Caco-2 (cell line): ENCODE results near the gene ZNF302. TPM values are rescaled to one million over a fixed set of nuclear protein-coding genes. Genes with fewer than 3 reads are reported as not detected.

Source experiments
- BruUV-seq: library from RNA; stranded (reverse); fragments of 400-500 nt; replicated peaks from 2 replicates; lab custom pipeline; 2021; lab: Mats Ljungman, UMichigan
- CTCF ChIA-PET: fragments of 300-600 bp; sonication (Branson Sonifier 250); formaldehyde crosslinking; loops from one replicate; lab custom pipeline; 2022; ENCODE audit warnings: antibody characterized with exemption; lab: Charles Lee
- POLR2A ChIA-PET: fragments of 300-600 bp; sonication (Branson Sonifier 250); formaldehyde crosslinking; loops from one replicate; lab custom pipeline; 2022; ENCODE audit warnings: antibody characterized with exemption; lab: Charles Lee
- DNase-seq, 2 experiments: peaks; one replicate each; pipeline versions ENCODE4 v3.0.0 to v3.0.0-alpha.2; 2020 to 2022
- H3K27me3 ChIP-seq: replicated peaks from 2 replicates; pipeline ENCODE4 v1.6.0; 2011; ENCODE audit warnings: low read length; ENCODE audit not compliant: control insufficient read depth, insufficient read depth
- H3K36me3 ChIP-seq: 2 replicates; pipeline ENCODE4 v1.5.1; 2011; ENCODE audit warnings: low read length; ENCODE audit not compliant: control insufficient read depth, insufficient read depth
- H3K4me1 ChIP-seq: fragments of 250-450 bp; sonication (Bioruptor Pico); 2 replicates; pipeline ENCODE4 v1.5.1; 2020; ENCODE audit warnings: mild to moderate bottlenecking
- H3K4me3 ChIP-seq: 2 replicates; pipeline ENCODE4 v1.5.1; 2011; ENCODE audit warnings: low read depth, mild to moderate bottlenecking, control low read depth, low read length
- H3K9me3 ChIP-seq: fragments of 250-450 bp; sonication (Bioruptor Pico); 2 replicates; pipeline ENCODE4 v1.5.1; 2020; ENCODE audit warnings: mild to moderate bottlenecking, moderate library complexity
- H3K27ac Mint-ChIP-seq: one replicate; pipeline ENCODE4 v1.8.0; 2022; ENCODE audit warnings: mixed read lengths; ENCODE audit not compliant: unreplicated experiment
- H3K27me3 Mint-ChIP-seq: one replicate; pipeline ENCODE4 v1.8.0; 2022; ENCODE audit warnings: mixed read lengths; ENCODE audit not compliant: insufficient read depth, unreplicated experiment
- H3K36me3 Mint-ChIP-seq: one replicate; pipeline ENCODE4 v1.8.0; 2022; ENCODE audit warnings: mild to moderate bottlenecking, mixed read lengths; ENCODE audit not compliant: insufficient read depth, unreplicated experiment
- H3K4me1 Mint-ChIP-seq: one replicate; pipeline ENCODE4 v1.8.0; 2022; ENCODE audit warnings: low read depth, mixed read lengths; ENCODE audit not compliant: unreplicated experiment
- H3K4me3 Mint-ChIP-seq: one replicate; pipeline ENCODE4 v1.8.0; 2022; ENCODE audit warnings: mild to moderate bottlenecking, moderate library complexity, mixed read lengths; ENCODE audit not compliant: unreplicated experiment
- H3K9me3 Mint-ChIP-seq: one replicate; pipeline ENCODE4 v1.8.0; 2022; ENCODE audit warnings: mixed read lengths; ENCODE audit not compliant: unreplicated experiment
- CTCF ChIP-seq, 2 experiments: fragments of 200-600 bp in 1 of 2; IDR thresholded peaks; 1 replicate in 1 of 2; 2 replicates in 1 of 2; pipeline versions ENCODE4 v1.5.1 to v1.8.0; 2011 to 2022; ENCODE audit warnings: antibody characterized with exemption in 1 of 2, control low read depth in 1 of 2, inconsistent platforms in 1 of 2, low read depth in 1 of 2, low read length in 1 of 2, mild to moderate bottlenecking in 1 of 2, moderate library complexity in 1 of 2; ENCODE audit not compliant: insufficient read depth in 1 of 2, severe bottlenecking in 1 of 2, unreplicated experiment in 1 of 2
- intact Hi-C: fragments of 100-400 bp; cut with micrococcal nuclease; formaldehyde crosslinking; loops from one replicate; pipeline ENCODE4 v1.10.0; 2022; ENCODE audit not compliant: unreplicated experiment
- total RNA-seq: library from RNA; stranded (reverse); gene quantifications from 2 replicates; pipeline ENCODE4 v1.2.3, GENCODE V29; 2022

Gene ZNF302
- total RNA-seq, 1 experiment from 2014 or later = 30.1 TPM

DNA sequence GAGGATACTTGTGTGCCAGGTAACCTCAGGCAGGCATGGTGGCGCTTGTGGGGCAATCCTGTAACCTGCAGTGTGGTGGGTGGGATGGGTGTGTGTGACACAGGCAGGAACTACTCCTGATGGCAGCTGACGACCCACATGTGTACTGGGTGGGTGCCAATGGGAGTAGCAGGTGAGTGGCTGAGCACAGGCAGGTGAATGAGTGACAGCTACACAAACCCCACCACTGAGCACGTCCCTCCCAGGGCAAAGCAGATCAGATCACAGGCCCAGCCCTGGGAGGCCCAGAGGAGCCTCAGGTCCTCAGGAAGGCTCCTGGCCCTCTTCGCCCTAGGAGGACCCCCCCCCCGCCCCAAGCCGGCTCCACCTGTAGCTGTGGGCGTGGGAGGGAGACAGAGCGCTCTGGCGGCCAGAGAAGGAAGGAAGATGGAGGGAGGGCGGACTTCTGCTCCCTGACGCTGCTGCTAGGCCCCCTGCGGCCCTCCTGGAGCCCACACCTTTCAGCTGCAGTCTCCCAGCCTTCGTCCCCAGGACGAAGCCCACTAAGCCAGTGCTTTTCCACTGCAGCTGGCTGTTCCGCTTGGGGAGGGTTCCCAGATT, 55.2 kb downstream of the ZNF302 start:
- BruUV-seq = no TSS peak
- Mint-ChIP-seq H3K9me3 (peaks cover 9% of the 10 kb centered on the region), H3K27ac (no peak overlapping the region), H3K4me3 (peak overlapping the region; percentile 72), H3K27me3 (no peaks in the 10 kb centered on the region), H3K4me1 (peaks cover 10% of the 10 kb centered on the region), H3K36me3 (peaks cover 19% of the 10 kb centered on the region)
- intact Hi-C loops = loop anchor here (1.0 kb wide), 1 partner anchor 55 kb away; the partner anchor contains the start of genes SCGB2B2 and ZNF302
- Histone ChIP-seq H3K9me3 (0 out of 2 replicates have a peak, but pooled peaks cover 4% of the 10 kb centered on the region), H3K4me1 (peaks cover 9% of the 10 kb centered on the region), H3K27me3 (no peaks in the 10 kb centered on the region), H3K4me3 (peak overlapping the region; percentile 62), H3K36me3 (no peaks in the 10 kb centered on the region)
- ChIA-PET POLR2A (interaction anchor here (0.9 to 1.6 kb wide), 2 partner anchors 55 to 194 kb away, joined by 5 to 7 read pairs; partner anchors contain the start of genes SCGB2B2, ZNF30 and ZNF302), CTCF (interaction anchor here (0.6 kb wide), 2 partner anchors 168 to 954 kb away, joined by 4 to 5 read pairs; no protein-coding TSS in a partner anchor)
- TF ChIP-seq CTCF (IDR thresholded peaks at IDR 0.05; ENCODE audit: insufficient read depth in 1 of 2, low read depth in 1 of 2, low read length in 1 of 2, severe bottlenecking in 1 of 2, unreplicated experiment in 1 of 2) = no peak
- DNase-seq = no peak

DNA sequence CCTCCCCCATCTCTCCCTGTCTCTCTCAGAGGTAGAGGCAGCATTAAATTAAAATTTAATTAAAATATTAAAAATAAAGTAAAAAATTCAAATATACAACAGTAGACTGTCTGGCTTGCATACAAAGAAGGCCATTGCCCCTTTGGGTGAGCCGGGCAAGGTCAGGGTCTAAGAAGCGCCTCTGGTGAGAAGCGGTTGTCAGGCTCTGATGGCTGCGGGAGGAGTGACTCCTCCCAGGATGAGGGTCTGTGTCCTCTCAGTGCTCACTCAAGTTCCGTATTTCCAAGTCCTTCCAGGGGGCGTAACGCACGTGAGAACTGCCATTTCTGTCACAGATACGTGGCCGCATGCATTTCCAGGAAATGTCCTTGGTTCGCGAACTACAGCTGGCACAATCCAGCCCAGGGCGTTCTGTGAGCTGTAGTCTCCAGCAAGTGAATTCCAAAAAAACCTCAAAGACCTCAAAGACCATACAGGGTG, 55.8 kb downstream of the ZNF302 start:
- Mint-ChIP-seq H3K4me1 (peaks cover 10% of the 10 kb centered on the region), H3K36me3 (peaks cover 24% of the 10 kb centered on the region), H3K27me3 (no peaks in the 10 kb centered on the region), H3K9me3 (peaks cover 9% of the 10 kb centered on the region), H3K27ac (peak overlapping the region; percentile 74), H3K4me3 (peak overlapping the region; percentile 72)
- Histone ChIP-seq H3K4me1 (peaks cover 7% of the 10 kb centered on the region), H3K9me3 (0 out of 2 replicates have a peak, but pooled peaks cover 4% of the 10 kb centered on the region), H3K4me3 (peak overlapping the region; percentile 62), H3K27me3 (no peaks in the 10 kb centered on the region), H3K36me3 (no peaks in the 10 kb centered on the region)
- DNase-seq = peak; percentile 64 to 71
- TSS peak; percentile 85 for BruUV-seq
- ChIA-PET CTCF (interaction anchor here (0.6 to 0.9 kb wide), 3 partner anchors 20 to 955 kb away, joined by 3 to 5 read pairs (median 4); no protein-coding TSS in a partner anchor), POLR2A (interaction anchor here (0.9 to 1.6 kb wide), 3 partner anchors 56 to 252 kb away, joined by 3 to 7 read pairs (median 5); partner anchors contain the start of genes SCGB2B2, WTIP, ZNF30 and ZNF302)
- no peak for TF ChIP-seq CTCF (IDR thresholded peaks at IDR 0.05; ENCODE audit: insufficient read depth in 1 of 2, low read depth in 1 of 2, low read length in 1 of 2, severe bottlenecking in 1 of 2, unreplicated experiment in 1 of 2)
- intact Hi-C loops = loop anchor here (1.0 kb wide), 1 partner anchor 56 kb away; the partner anchor contains the start of genes SCGB2B2 and ZNF302
